GM10266 (cell line): ENCODE results near the gene TRA2A.
"Not testable (repeated sequence)": the region's sequence is repeated elsewhere in the genome, so short reads cannot be mapped to it uniquely, and the experiment has no call there.

Experiments
- DNase-seq: peaks from one replicate; pipeline ENCODE4 v3.0.0; 2012; ENCODE audit errors: extremely low spot score
- TF ChIP-seq, protein P1 (sequence below): IDR thresholded peaks from 2 replicates; pipeline ENCODE4 v1.5.1; 2012; ENCODE audit warnings: mild to moderate bottlenecking, low read depth; ENCODE audit not compliant: control insufficient read depth, insufficient read depth; ENCODE audit errors: missing control alignments

The TRA2A gene

GRCh38 chr7:23530405-23530804 lies 1.4 kb downstream of the TRA2A start:
- peak; percentile 36 for DNase-seq
- TF ChIP-seq, protein P1, sequence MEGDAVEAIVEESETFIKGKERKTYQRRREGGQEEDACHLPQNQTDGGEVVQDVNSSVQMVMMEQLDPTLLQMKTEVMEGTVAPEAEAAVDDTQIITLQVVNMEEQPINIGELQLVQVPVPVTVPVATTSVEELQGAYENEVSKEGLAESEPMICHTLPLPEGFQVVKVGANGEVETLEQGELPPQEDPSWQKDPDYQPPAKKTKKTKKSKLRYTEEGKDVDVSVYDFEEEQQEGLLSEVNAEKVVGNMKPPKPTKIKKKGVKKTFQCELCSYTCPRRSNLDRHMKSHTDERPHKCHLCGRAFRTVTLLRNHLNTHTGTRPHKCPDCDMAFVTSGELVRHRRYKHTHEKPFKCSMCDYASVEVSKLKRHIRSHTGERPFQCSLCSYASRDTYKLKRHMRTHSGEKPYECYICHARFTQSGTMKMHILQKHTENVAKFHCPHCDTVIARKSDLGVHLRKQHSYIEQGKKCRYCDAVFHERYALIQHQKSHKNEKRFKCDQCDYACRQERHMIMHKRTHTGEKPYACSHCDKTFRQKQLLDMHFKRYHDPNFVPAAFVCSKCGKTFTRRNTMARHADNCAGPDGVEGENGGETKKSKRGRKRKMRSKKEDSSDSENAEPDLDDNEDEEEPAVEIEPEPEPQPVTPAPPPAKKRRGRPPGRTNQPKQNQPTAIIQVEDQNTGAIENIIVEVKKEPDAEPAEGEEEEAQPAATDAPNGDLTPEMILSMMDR = no peak

GRCh38 chr7:23529262-23529859 lies 2.4 kb downstream of the TRA2A start:
- TF ChIP-seq, protein P1 = no peak
- no peak for DNase-seq

GRCh38 chr7:23525611-23526010 lies 6.2 kb downstream of the TRA2A start:
- not testable (repeated sequence) for DNase-seq

- DNase-seq = no peak
- TF ChIP-seq, protein P1 = no peak
Measured at GRCh38 chr7:23524473-23524872, 7.3 kb downstream of the TRA2A start.

GRCh38 chr7:23523486-23524075 lies 8.2 kb downstream of the TRA2A start:
- TF ChIP-seq, protein P1 = no peak
- no peak for DNase-seq

DNA sequence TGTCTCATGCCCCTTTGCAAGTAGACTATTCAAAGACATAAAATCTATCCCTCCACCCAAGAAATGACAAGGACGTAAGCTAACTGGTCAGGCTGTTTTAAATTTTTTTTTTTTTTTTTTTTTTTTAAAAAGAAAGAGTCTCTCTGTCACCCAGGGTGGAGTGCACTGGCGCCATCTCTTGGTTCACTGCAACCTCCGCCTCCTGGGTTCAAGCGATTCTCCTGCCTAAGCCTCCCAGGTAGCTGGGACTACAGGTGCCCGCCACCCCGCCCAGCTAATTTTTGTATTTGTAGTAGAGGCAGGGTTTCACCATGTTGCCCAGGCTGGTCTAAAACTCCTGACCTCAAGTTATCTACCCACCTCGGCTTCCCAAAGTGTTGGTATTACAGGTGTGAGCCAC lies 11.2 kb downstream of the TRA2A start:
- no peak for DNase-seq

GRCh38 chr7:23514755-23515154 lies 17.0 kb downstream of the TRA2A start:
- TF ChIP-seq, protein P1 = no peak

More for the DNA sequence above, 11.2 kb downstream of the TRA2A start:
- TF ChIP-seq, protein P1 = no peak

DNA sequence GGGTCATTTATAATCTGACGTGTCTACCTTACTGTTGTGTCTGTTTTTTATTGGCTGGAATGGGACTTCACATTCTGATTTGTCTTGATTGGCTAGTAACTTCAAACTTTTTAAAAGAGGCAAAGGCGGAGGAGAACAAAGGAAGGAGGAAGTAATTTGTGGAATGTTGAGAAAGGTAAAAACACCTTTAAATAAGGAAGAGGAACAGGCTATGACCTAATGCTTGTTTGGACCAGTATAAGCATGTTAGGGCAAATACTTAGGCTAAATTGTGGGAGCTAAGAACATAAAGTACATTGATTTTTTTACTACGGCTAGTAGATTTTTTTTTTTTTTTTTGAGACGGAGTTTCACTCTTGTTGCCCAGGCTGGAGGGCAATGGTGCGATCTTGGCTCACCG lies 18.0 kb downstream of the TRA2A start:
- DNase-seq = not testable (repeated sequence)

More at GRCh38 chr7:23514755-23515154, 17.0 kb downstream of the TRA2A start:
- DNase-seq = peak; percentile 24
